Upper lobe of right lung (tissue), 1 donor: Measurements from ENCODE around the gene MDH1B. TPM values are rescaled to one million over a fixed set of nuclear protein-coding genes. Genes with fewer than 3 reads are reported as not detected.

ENCODE experiments used
- ATAC-seq: fragments of 200-7000 bp; cut with Tn5 transposase; one replicate; pipeline ENCODE4 v1.9.1; 2020; ENCODE audit warnings: mild to moderate bottlenecking, moderate library complexity
- DNase-seq: peaks from one replicate; pipeline ENCODE4 v3.0.0-alpha.2; 2020
- H3K27ac ChIP-seq: fragments of 200-600 bp; one replicate; pipeline ENCODE4 v1.8.0; 2022
- H3K27me3 ChIP-seq: fragments of 200-600 bp; one replicate; pipeline ENCODE4 v1.8.0; 2022; ENCODE audit warnings: mild to moderate bottlenecking
- H3K36me3 ChIP-seq: fragments of 200-600 bp; one replicate; pipeline ENCODE4 v1.8.0; 2022
- H3K4me1 ChIP-seq: fragments of 200-600 bp; one replicate; pipeline ENCODE4 v1.8.0; 2022
- H3K4me3 ChIP-seq: fragments of 200-600 bp; one replicate; pipeline ENCODE4 v1.8.0; 2022; ENCODE audit warnings: mild to moderate bottlenecking
- H3K9me3 ChIP-seq: fragments of 200-600 bp; one replicate; pipeline ENCODE4 v1.8.0; 2022
- intact Hi-C: fragments of 100-400 bp; cut with DNase I; formaldehyde crosslinking; loops from one replicate; pipeline ENCODE4 v1.11.0; 2022
- microRNA-seq: library from miRNA; unstranded; fragments of <30 nt; microRNA quantifications from one replicate; pipeline ENCODE4 v1.2.0, GENCODE V29; 2020; ENCODE audit warnings: borderline microRNAs expressed
- total RNA-seq: library from RNA; stranded (reverse); fragmentation: NEBNext Ultra II Directional; extraction: Animal tissue kit (Norgen Biotek cat#: 25700); gene quantifications from one replicate; pipeline ENCODE4 v1.2.1, GENCODE V29; 2021
- TF ChIP-seq, protein P1 (sequence below): fragments of 200-600 bp; IDR thresholded peaks from one replicate; pipeline ENCODE4 v1.8.0; 2022; ENCODE audit warnings: antibody characterized with exemption
- donor health status: DM: no; HTN: yes; CAD: no; lungs with severe emphysema.

Gene MDH1B
- total RNA-seq, 1 donor from 2014 or later = 0.26 TPM

DNA sequence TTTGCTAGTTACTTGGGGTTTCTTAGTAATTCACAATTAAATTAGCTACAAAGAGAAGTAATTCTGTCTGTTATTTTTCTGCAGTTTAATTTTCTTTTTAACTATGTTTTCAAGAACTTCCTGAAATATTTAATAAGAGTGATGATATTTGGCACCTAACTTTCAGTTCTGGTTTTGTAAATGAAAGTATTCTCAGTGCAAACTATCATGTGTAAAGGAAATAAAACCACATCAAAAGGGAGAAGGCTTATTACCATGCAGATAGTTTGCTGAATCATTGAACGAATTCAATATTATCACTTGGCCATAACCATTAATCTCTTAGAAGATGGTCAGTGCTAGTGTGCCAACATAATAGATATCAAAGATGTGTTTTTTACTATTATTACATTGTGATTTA is 76.1 kb downstream of the MDH1B start:
- Histone ChIP-seq H3K4me1 (no peaks in the 10 kb centered on the region), H3K27me3 (no peaks in the 10 kb centered on the region), H3K4me3 (no peak overlapping the region), H3K27ac (no peak overlapping the region), H3K9me3 (no peaks in the 10 kb centered on the region), H3K36me3 (no peaks in the 10 kb centered on the region)
- ATAC-seq (no peak), DNase-seq (no peak)
- intact Hi-C loops = no loop called here
- TF ChIP-seq, protein P1, sequence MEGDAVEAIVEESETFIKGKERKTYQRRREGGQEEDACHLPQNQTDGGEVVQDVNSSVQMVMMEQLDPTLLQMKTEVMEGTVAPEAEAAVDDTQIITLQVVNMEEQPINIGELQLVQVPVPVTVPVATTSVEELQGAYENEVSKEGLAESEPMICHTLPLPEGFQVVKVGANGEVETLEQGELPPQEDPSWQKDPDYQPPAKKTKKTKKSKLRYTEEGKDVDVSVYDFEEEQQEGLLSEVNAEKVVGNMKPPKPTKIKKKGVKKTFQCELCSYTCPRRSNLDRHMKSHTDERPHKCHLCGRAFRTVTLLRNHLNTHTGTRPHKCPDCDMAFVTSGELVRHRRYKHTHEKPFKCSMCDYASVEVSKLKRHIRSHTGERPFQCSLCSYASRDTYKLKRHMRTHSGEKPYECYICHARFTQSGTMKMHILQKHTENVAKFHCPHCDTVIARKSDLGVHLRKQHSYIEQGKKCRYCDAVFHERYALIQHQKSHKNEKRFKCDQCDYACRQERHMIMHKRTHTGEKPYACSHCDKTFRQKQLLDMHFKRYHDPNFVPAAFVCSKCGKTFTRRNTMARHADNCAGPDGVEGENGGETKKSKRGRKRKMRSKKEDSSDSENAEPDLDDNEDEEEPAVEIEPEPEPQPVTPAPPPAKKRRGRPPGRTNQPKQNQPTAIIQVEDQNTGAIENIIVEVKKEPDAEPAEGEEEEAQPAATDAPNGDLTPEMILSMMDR = no peak

DNA sequence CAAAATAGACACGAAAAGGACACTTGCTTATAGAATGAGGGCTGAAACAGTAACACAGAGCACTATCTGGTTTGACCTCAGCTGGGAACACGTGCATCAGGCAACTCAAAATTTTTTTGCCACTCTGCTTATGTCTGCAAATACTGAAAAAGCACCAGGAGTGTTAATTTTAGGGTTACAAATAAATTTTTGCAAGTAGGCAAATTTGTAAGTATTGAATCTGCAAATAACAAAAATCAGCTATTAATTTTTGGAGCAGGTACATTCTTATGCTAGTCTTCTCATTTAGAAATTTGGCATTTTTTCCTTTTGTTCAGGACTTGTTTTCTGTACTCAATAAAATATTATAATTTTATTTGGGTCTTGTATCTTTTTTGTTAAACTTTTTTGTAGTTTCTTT is 76.7 kb downstream of the MDH1B start:
- no peak for DNase-seq
- Histone ChIP-seq H3K4me3 (no peak overlapping the region), H3K27ac (no peak overlapping the region), H3K27me3 (no peaks in the 10 kb centered on the region), H3K9me3 (no peaks in the 10 kb centered on the region), H3K4me1 (no peaks in the 10 kb centered on the region), H3K36me3 (no peaks in the 10 kb centered on the region)
- no peak for ATAC-seq
- TF ChIP-seq, protein P1 = no peak
- intact Hi-C loops = no loop called here

Small RNA genes within 50 kb of the gene (microRNA-seq; reads per million reads assigned to microRNA genes)
- gene MIR3130-1 (not detected), gene MIR3130-2 (not detected)

Other genes starting within 250 kb of the MDH1B start
- not detected for gene FAM237A, start 122.8 kb downstream of the MDH1B start, total RNA-seq
- not detected for gene DYTN, start 46.9 kb downstream of the MDH1B start, total RNA-seq
- 19.7 TPM for gene FASTKD2, start 278 bp upstream of the MDH1B start, total RNA-seq
- gene CPO, start 174.2 kb upstream of the MDH1B start, total RNA-seq = not detected